HG02852 (cell line): Measurements from ENCODE around the gene PDE4C.

Experiments used
- ATAC-seq: cut with Tn5 transposase; IDR thresholded peaks from one replicate; pipeline ENCODE4 v1.9.1; 2021; ENCODE audit warnings: mild to moderate bottlenecking, moderate library complexity; ENCODE audit not compliant: unreplicated experiment

The PDE4C gene

DNA sequence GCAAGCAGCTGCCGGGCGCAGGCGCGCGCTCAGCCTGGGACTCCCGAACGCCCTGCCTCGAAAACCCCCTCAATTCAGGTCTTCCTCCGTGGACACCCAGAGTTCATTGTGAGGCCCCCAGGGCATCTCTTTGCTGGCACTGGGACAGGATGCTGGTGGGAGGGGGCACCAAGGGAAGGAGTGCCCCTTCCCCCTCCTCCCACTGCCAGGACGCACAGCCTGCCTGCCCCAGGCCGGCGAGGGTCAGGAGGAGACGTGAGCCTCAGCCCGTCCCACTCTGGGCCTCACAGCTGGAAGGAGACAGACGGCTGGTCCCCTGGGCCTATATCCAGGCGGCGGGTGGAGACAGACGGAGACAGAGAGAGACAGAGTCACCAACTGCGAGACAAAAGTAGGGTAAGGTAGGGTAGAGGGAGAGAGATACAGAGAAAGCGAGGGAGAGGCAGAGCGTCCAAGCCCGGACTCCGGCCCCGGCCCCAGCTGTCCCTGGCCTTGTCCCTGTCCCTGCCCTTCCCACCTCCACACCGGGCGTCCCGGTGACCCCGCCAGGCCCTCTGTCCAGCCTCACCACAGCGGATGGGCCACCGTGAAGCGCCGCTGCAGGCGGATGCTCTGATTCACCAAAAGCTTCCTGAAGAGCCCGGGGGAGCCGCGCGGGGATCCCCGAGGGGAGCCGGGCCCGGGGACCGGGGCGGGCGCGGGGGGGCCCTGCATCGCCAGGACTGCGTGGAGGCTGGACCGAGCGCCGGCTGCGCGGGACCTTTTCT is at the start of gene PDE4C:
Gene PDE4C, minus strand, starts transcription at position 737 of the 767 bp plus-strand sequence. Its CDS starts 23 bp downstream, at position 714.
- no peak for ATAC-seq

DNA sequence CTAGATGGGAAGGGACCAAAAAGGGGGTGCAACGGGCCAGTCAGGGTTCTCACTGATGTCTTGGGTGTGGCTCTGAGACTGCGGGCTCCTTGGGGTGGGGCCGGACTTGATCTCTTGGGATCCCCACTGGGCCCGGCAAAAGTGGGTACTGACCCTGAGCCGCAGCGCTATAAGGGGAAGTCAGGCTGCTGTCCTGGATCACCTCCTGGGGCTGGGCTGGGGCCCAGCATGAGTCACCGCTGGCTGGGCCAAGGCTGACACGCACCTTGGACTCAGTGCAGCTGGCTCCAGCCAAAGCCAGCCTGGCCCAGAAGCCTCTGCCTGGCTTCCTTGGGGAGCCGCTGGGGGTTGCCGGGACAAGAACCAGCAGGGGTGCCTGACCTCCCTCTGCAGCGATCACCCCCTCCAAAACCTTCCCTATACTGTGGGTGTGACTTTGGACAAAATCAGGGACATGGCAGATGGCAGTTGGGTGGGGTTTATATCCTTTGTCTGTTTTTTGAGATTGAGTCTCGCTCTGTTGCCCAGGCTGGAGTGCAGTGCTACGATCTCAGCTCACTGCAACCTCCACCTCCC is 48.6 kb upstream of the PDE4C start:
- ATAC-seq = no peak

DNA sequence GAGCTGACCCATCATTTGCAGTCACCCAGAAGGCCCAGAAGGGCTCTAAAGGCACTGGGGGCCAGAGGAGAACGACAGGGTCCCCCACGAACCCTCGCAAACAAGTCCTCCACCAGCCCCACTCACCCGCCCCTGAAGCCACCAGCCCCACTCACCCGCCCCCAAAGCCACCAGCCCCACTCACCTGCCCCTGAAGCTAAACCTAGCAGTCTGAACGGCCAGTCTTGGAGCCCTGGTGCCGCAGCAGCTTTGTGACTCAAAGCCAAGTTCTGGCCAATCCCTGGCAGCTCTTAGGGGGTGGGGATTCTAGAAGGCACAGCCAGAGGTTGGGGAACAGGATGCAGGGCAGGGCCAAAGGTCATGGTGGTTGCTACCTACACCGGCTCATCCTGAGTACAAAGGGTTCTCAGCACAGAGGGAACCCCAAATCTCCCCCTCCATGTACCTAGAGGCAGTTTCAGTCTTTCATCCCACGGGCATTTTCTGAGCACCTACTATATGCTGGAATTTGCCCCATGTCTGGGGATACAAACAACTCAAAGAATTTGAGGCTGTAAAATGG is 48.1 kb upstream of the PDE4C start, which contains the start of gene IQCN:
Gene IQCN, minus strand, starts transcription at position 234 of the 562 bp plus-strand sequence. CDS start 4,974 bp downstream, outside the sequence.
- no peak for ATAC-seq

DNA sequence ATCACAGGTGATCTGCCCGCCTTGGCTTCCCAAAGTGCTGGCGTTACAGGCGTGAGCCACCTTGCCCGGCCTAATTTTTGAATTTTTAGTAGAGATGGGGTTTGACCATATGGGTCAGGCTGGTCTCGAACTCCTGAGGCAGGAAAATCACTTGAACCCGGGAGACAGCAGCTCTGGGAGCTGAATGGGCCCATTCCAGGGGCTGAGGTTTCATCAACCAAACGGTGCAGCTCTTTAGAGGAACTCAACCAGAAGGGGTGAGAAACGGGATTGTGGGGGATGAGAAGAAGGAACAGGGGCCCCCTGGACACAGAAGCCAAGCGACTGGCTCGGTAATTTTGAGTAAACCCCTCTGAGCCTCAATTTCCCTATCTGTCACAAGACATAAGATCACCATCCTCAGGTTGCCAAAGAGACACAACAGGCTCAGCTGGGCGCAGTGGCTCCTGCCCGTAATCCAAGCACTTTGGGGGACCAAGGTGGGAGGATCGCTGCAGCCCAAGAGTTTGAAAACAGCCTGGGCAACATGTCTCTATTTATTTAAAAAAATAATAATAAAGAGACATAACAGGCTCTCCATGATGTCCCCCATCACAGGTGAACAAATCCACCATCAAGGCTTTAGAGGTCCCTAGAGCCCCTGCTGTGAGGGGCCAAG is 47.5 kb upstream of the PDE4C start:
- ATAC-seq = no peak

DNA sequence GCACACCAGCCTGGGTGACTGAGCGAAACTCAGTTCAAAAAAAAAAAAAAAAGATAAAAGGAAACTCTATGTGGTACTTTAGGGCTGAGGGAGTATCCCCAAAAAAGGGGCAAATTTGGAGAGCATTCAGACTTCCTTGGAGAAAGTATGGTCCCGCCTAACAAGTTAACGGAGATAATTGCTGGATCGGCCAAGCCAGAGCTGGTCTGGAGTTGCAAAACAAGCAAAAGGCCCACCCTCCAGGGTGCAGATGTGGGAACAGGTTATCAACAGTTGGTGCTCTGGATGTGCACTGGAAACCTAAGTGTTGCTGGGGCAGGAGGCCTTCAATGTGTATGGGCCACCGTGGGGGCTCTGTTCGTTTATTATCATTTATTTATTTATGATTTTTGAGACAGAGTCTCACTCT is 45.2 kb upstream of the PDE4C start:
- ATAC-seq = no peak

DNA sequence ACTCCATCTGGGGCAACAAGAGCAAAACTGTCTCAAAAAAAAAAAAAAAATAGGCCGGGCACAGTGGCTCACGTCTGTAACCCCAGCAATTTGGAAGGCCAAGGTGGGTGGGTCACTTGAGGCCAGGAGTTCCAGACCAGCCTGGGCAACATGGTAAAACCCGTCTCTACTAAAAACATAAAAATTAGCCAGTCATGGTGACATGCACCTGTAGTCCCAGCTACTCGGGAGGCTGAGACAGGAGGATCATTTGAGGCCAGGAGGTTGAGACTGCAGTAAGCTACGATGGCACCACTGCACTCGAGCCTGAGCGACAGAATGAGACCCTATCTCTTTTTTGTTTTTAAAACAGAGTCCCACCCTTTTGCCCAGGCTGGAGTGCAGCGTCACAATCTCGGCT is 44.1 kb upstream of the PDE4C start:
- ATAC-seq = no peak

DNA sequence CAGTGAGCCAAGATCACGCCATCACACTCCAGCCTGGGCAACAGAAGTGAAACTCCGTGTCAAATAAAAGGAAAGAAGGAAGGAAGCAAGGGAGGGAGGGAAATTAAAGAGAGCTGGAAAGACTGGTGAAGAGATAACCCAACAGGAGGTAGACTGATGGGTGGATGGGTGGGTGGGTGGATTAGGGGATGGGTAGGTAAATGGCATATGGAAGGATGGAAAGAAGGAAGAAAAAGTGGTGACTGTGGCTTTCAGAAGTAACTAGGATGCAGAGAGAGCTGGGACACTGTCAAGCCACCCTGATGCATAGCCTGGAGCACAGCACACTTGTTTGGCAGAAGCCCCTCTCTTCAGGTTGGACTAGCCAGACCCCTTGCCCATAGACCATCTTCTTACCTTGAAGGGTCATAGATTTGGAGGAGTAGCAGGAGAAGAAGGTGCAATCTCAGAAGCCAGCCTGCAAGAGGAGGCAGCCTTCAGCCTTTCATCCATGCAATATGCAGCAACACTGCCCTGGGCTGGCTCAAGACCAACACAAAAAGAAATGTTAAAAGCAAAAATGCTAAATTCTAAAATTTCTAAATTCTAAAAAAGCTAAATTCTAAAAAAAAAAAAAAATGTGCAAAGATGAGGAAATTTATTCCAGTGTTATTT is 43.0 kb upstream of the PDE4C start:
- ATAC-seq = no peak

DNA sequence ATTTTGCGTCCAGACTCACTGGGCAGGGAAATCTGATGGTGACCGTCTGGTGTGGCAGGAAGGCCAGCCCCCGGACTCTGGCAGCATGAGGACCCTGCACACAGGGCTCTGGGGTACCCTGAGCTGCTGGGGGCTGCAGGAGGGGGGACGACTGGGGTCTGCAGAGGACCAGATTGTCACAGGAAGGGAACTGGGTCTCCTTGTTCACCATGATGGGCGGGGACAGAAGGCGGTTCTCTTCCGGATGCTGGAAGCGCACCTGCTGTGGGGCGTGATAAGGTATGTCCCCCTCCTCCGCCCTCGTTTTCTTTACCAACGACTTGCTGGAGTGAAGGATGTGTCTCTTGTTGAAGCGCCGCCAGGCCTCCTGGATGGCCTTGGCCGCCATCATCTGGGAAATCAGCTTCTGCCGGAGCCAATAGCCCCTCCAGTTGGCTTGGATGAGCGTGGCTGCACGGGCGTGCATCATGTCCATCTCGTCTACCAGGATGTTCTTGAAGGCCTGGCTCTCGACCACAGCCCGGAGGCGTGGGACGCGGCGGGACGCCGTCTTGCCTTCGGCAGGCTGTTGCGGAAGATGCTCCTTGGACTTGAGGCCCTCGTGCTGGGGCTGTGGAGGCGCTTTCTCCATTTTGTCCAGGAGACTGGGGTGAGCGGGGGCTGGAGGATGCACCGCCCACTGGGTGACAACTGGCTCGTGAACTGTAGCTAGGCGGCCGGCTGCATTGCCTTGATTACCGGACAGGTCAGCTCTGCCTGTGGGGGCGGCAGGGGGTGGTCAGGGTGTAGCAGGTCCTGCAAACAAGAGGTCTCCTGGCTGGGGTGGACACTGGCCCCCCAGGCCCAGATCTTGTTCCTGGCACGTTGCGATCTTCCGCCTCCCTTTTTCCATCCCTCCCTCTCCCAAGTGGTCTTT is 40.8 kb upstream of the PDE4C start:
- ATAC-seq = no peak

DNA sequence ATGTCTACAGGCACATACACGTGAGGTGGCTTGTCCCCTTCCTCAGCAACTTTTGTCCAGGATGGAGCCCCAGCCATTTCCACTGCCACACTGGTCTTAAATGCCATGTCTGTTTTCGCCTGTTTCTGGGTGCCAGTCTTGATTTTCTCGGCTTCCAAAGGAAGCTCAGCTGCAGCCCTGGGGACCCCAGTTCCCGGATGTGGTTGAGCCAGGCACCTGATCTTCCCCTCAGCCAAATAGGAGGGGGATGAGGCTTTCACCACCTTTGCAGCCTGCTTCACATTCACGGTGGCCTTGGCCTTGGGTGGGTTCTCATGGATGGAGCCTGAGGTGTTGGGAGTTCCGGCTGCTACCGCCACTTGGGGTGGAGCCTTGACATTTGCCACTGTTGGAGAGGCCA is 39.3 kb upstream of the PDE4C start:
- ATAC-seq = no peak

DNA sequence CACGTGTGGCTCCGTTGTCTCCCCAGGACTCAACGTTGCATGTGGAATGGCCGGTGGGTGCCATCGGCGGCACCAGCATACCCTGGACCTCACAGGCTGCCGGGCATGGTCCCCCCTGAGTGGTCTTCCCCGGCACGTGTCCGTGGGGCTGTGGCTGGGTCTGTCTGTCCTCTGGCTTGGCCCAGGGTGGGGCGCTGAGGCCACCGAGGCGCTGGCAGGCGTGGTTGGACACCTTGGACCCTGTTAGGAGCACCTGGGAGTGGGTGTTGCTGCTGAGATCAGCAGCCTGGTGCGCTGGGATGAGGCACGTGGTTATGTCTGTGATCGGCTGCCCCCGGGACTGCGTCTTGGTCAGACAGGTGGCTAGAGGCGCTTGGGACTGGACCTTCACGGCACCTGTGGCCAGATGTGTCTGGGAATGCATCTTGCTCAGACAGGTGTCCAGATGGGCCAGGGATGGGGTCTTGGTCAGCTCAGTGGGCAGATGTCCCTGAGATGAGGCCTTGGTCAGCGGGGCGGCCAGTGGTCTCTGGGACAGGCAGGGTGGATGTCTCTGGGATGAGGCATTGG is 38.8 kb upstream of the PDE4C start:
- no peak for ATAC-seq

DNA sequence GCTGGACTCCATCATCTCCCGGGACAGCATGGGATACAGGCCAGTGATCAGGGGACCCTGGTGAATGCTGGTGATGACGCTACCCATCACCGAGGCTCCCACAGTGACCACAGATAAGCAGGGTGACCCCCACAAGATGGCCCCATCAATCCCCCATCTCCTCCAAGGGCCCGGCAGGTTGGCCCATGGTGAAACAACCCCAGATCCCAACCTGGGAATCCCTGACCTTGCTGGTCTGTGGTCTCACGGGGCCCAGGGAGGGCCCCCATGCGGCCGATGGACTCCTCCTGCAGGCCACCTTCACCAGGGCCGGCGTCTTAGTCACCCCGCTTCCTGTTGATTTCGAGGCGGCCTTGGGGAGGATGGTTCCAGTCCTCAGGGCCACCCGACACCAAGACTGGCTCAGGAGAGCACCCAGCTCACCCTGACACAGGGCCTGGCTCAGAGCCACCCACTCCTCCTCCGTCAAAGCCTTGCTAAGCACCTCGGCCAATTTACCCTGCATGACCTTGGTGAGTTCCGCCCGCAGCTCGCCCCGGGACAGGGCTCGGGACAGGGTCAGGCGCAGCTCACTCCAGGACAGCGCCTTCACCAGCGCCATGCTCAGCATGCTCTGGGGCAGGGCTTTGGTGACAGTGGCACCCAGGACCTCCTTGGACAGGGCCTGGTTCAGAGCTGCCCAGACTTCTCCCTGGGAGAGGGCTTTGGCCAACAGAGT is 38.1 kb upstream of the PDE4C start:
- no peak for ATAC-seq

DNA sequence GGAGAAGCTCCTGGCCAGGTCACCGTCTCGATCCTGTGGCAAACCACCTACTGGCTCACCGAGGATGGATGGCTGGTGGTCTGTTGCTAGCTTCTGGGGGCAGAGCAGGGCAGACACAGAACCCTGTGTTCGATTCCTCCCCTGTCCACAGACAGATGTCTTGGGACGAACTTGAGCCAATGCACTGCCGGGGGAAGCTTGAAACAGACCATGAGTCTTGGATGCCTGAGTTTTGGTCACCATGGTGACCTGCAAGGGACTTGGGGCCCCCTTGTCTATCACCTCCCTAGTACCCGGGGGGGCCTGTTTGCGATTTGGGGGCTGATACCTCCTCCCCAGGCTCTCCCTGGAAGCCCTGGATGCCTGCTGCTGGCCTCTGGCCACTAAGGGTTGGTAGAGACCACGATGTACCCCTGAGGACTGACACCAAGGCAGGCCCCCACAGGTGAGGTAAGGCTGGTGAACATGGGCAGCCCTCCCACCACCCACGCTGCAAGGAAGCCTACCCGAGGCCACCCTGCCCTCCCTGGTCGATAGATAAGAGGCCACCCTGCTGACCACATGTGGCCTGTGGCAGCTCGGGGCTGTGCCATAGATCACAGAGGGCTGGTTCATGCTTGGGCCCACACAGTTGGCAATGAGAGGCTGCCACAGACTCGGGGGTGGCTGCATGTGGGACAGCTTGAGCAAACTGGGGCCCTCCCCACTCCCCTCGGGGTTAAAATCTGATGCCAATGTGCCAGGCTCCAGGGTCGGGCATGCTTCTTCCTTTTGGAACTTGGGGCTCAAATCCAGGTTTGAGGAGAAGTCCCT is 37.3 kb upstream of the PDE4C start:
- no peak for ATAC-seq

DNA sequence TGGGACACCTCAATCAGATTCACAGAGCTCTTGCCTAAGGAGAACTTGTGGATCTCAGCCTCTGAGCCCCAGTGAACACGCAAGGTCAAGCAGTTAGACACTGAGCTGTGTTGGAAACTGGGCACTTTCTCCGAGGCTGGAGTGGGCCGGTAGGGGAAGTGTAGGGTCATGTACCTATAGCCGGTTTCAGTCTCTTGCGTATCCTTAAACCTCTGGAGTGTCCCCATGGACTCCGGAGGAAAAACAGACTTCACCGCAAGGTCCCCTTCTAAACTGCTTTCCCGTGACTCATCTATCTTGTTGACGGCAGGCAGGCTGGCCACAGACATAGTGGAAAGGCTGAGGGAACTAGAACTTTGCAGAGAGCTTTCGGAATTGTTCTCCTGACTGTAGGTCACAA is 36.7 kb upstream of the PDE4C start:
- no peak for ATAC-seq

DNA sequence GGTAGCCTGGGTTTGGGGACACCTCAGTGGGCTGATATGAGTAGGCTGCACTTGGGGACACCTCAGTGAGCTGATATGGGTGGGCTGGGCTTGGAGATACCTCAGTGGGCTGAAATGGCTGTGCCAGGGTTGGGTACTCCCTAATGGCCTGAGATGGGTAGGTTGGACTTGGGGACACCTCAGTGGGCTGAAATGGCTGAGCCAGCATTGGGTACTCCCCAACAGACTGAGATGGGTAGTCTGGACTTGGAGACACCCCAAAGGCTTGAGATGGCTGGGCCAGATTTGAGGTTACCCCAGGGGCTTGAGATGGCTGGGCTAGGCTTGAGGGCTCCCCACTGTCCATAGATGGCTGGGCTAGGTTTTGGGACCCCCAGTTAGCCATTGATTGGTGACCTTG is 35.9 kb upstream of the PDE4C start:
- no peak for ATAC-seq

DNA sequence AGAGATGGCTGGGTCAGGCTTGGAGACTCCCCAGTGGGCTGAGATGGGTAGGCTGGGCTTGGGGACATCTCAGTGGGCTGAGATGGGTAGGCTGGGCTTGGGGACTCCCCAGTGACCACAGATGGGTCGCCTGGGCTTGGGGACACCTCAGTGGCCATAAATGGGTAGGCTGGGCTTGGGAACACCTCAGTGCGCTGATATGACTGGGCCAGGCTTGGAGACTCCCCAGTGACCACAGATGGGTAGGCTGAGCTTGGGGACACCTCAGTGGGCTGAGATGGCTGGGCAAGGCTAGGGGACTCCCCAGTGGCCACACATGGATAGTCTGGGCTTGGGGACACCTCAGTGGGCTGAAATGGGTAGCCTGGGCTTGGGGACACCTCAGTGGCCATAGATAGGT is 35.2 kb upstream of the PDE4C start:
- no peak for ATAC-seq

DNA sequence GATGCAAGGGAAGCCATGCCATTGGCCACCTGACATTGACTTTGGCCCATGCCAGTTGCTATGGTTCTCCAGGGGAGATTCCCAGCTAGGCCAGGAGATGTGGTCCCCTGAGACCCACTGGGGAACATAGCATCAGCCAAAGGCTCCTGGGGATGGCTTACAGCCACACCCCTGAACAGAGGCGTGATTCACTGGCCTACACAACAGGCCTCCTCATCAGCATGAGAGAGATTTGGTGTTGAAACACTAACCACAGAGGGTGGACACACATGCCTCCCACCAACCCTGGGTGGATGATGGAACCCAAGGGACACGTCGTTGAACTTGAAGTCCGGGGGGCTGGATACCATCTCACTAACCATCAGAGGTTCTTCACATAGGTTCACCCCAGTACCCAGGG is 33.7 kb upstream of the PDE4C start:
- no peak for ATAC-seq

DNA sequence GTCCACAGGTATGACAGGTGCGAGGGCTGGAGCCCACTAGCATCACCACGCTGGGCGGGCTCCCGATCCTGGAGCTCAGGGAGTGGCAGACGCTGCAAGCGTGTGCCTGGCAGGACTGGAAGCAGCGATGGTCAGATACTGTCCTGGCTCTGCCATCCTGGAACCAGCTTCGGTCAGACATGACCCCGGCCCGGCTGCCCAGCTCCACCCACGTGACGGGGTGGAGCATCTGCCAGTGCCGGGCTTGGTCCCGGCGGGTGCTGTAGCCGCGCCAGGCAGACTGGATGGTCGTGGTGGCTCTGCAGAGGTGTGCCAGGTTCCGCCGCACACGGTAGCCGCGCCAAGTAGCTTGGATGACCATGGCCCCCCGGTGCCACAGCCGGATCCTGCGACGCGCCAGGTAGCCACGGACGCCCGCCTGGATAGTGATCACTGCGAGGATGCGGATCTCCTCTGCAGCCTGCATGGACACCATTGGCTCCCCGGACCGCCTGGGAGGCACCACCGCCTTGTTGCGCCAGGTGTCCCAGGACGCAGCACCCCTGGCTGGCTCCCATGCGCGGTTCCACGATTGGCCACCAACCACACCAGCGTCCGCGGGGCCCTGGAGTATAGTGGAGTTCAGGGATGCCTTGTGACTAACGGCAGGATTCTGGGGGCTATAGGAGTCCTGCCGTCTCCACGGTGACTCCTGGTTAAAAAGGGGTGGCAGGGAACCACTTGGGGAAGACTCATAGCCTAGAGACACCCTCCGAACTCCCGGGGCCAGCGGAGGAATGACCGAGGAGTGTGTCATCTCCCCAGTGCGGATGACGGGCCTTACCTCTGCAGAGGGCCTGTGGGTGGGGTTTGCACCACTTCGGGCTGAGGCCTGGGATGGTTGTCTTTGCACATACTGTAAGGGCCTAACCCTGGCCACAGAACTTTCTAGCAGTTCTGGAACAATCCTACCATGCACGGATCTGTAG is 31.5 kb upstream of the PDE4C start:
- no peak for ATAC-seq
